HepG2 (cell line): ENCODE data around the gene VAMP2. TPM values are rescaled to one million over a fixed set of nuclear protein-coding genes. Genes with fewer than 3 reads are reported as not detected.

Source experiments
- AKAP8 ChIP-seq: sonication (generic); formaldehyde crosslinking; IDR thresholded peaks from 2 replicates; pipeline ENCODE4 v1.5.1; 2020; ENCODE audit warnings: mild to moderate bottlenecking, missing genetic modification reagents
- ARID3A ChIP-seq: IDR thresholded peaks from 2 replicates; pipeline ENCODE4 v1.6.1; 2012; ENCODE audit warnings: low read depth, low read length, improper control_type of control experiment
- CHD4 ChIP-seq: fragments of 200-600 bp; sonication (generic); IDR thresholded peaks from 2 replicates; pipeline ENCODE4 v1.7.0; 2017; ENCODE audit warnings: mild to moderate bottlenecking, low read length, borderline replicate concordance
- CREBL2 ChIP-seq: sonication (generic); formaldehyde crosslinking; IDR thresholded peaks from 2 replicates; pipeline ENCODE4 v1.8.1; 2023; ENCODE audit warnings: missing genetic modification reagents, mild to moderate bottlenecking, borderline replicate concordance
- IRX3 ChIP-seq: sonication (generic); formaldehyde crosslinking; IDR thresholded peaks from 2 replicates; pipeline ENCODE4 v1.8.1; 2023; ENCODE audit warnings: mild to moderate bottlenecking, low read depth, missing genetic modification reagents, borderline replicate concordance
- MXI1 ChIP-seq: IDR thresholded peaks from 3 replicates; pipeline ENCODE4 v1.6.1; 2012; ENCODE audit warnings: low read depth, low read length, inconsistent platforms, borderline replicate concordance
- RAD21 ChIP-seq: fragments of 450-650 bp; formaldehyde crosslinking; IDR thresholded peaks from 2 replicates; pipeline ENCODE4 v1.5.0; 2020; ENCODE audit warnings: mild to moderate bottlenecking
- SMAD9 ChIP-seq: sonication (generic); formaldehyde crosslinking; IDR thresholded peaks from 2 replicates; pipeline ENCODE4 v1.5.1; 2020; ENCODE audit warnings: mild to moderate bottlenecking, missing genetic modification reagents
- STAG1 ChIP-seq: sonication (generic); formaldehyde crosslinking; IDR thresholded peaks from 2 replicates; pipeline ENCODE4 v1.4.0; 2020; ENCODE audit warnings: missing genetic modification reagents
- YY1 ChIP-seq: IDR thresholded peaks from 2 replicates; pipeline ENCODE4 v1.6.1; 2011; ENCODE audit warnings: low read length, low read depth, moderate library complexity, mild to moderate bottlenecking; ENCODE audit not compliant: insufficient read depth, insufficient replicate concordance
- ZC3H4 ChIP-seq: sonication (generic); formaldehyde crosslinking; IDR thresholded peaks from 2 replicates; pipeline ENCODE4 v1.4.0; 2020; ENCODE audit warnings: missing genetic modification reagents, borderline replicate concordance
- ZNF136 ChIP-seq: sonication (generic); formaldehyde crosslinking; IDR thresholded peaks from 2 replicates; pipeline ENCODE4 v1.8.1; 2022; ENCODE audit warnings: low read depth, mild to moderate bottlenecking, moderate library complexity, missing genetic modification reagents
- ZNF598 ChIP-seq: sonication (generic); formaldehyde crosslinking; IDR thresholded peaks from 2 replicates; pipeline ENCODE4 v1.5.1; 2020; ENCODE audit warnings: mild to moderate bottlenecking, missing genetic modification reagents, borderline replicate concordance
- ZSCAN31 ChIP-seq: sonication (generic); formaldehyde crosslinking; IDR thresholded peaks from 2 replicates; pipeline ENCODE4 v1.5.0; 2020; ENCODE audit warnings: low read depth, mild to moderate bottlenecking, missing genetic modification reagents
- polyA plus RNA-seq, 8 experiments: library from polyadenylated mRNA; depleted of rRNA in 3 of 8; stranded (reverse) in 7 of 8; unstranded in 1 of 8; fragments of >200 nt; fragmentation: Illumina TruSeq in 4 of 8; extraction: Trizol in 4 of 8; gene quantifications; 2 replicates each; pipeline versions ENCODE4 v1.2.1 to v1.2.3, GENCODE V29; 2011 to 2016; ENCODE audit warnings: low read depth in 4 of 8, missing spikeins in 1 of 8, mixed read lengths in 1 of 8; ENCODE audit not compliant: insufficient read depth in 1 of 8
- total RNA-seq, 5 experiments: library from RNA; depleted of rRNA; stranded (reverse); fragments of >200 nt; fragmentation: Illumina TruSeq; extraction: Trizol; gene quantifications; 2 replicates each; pipeline ENCODE4 v1.2.3, GENCODE V29; 2016; ENCODE audit warnings: low read depth in 1 of 5
- TF ChIP-seq, protein P1 (sequence below): sonication (generic); formaldehyde crosslinking; IDR thresholded peaks from 2 replicates; pipeline ENCODE4 v1.8.1; 2023; ENCODE audit warnings: mild to moderate bottlenecking, inconsistent platforms, moderate library complexity, missing genetic modification reagents, borderline replicate concordance
- TF ChIP-seq, protein P2 (sequence below): sonication (generic); formaldehyde crosslinking; IDR thresholded peaks from 2 replicates; pipeline ENCODE4 v1.4.0; 2020; ENCODE audit warnings: missing genetic modification reagents, borderline replicate concordance
- TF ChIP-seq, protein P3 (sequence below): conservative IDR thresholded peaks from 2 replicates; pipeline ENCODE4 v1.6.1; 2018; ENCODE audit warnings: missing genetic modification reagents

The VAMP2 gene
- total and polyA plus RNA-seq, 2 of the 13 experiments (the other 11 are each of a cell fraction or from before 2014, with no cell fraction given): 3.9 to 17.2 TPM

- TF ChIP-seq ZC3H4 (CRISPR knock-in tag): no peak
- no peak for TF ChIP-seq IRX3 (CRISPR knock-in tag)
- TF ChIP-seq CHD4: no peak; the same call in 1 of the 2 replicates
- TF ChIP-seq, protein P1, sequence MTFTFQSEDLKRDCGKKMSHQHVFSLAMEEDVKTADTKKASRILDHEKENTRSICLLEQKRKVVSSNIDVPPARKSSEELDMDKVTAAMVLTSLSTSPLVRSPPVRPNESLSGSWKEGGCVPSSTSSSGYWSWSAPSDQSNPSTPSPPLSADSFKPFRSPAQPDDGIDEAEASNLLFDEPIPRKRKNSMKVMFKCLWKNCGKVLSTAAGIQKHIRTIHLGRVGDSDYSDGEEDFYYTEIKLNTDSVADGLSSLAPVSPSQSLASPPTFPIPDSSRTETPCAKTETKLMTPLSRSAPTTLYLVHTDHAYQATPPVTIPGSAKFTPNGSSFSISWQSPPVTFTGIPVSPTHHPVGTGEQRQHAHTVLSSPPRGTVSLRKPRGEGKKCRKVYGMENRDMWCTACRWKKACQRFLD (CRISPR knock-in tag): 0 out of 2 replicates have a peak, but pooled peaks have one; percentile 51
- peak; percentile 40; the same call in 1 of the 2 replicates for TF ChIP-seq ARID3A
- TF ChIP-seq SMAD9 (CRISPR knock-in tag): no peak
- TF ChIP-seq ZNF598 (CRISPR knock-in tag): peak; percentile 46; the same call in 1 of the 2 replicates
- no peak for TF ChIP-seq AKAP8 (CRISPR knock-in tag)
- no peak for TF ChIP-seq CREBL2 (CRISPR knock-in tag)
- TF ChIP-seq, protein P2, sequence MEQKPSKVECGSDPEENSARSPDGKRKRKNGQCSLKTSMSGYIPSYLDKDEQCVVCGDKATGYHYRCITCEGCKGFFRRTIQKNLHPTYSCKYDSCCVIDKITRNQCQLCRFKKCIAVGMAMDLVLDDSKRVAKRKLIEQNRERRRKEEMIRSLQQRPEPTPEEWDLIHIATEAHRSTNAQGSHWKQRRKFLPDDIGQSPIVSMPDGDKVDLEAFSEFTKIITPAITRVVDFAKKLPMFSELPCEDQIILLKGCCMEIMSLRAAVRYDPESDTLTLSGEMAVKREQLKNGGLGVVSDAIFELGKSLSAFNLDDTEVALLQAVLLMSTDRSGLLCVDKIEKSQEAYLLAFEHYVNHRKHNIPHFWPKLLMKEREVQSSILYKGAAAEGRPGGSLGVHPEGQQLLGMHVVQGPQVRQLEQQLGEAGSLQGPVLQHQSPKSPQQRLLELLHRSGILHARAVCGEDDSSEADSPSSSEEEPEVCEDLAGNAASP: peak; percentile 23; the same call in 1 of the 2 replicates
- TF ChIP-seq RAD21 (CRISPR knock-in tag): peak; percentile 53; the same call in 1 of the 2 replicates
- TF ChIP-seq, protein P3, sequence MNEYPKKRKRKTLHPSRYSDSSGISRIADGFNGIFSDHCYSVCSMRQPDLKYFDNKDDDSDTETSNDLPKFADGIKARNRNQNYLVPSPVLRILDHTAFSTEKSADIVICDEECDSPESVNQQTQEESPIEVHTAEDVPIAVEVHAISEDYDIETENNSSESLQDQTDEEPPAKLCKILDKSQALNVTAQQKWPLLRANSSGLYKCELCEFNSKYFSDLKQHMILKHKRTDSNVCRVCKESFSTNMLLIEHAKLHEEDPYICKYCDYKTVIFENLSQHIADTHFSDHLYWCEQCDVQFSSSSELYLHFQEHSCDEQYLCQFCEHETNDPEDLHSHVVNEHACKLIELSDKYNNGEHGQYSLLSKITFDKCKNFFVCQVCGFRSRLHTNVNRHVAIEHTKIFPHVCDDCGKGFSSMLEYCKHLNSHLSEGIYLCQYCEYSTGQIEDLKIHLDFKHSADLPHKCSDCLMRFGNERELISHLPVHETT (CRISPR knock-in tag): 0 out of 2 replicates have a peak, but pooled peaks have one; percentile 21
- peak; percentile 53; the same call in 1 of the 2 replicates for TF ChIP-seq ZNF136 (CRISPR knock-in tag)
- TF ChIP-seq ZSCAN31: peak; percentile 47; the same call in 1 of the 2 replicates
- TF ChIP-seq MXI1: peak; percentile 42; the same call in 1 of the 3 replicates
- peak; percentile 59 for TF ChIP-seq STAG1
- TF ChIP-seq YY1: peak; percentile 18
These were observed 43.8 kb downstream of the VAMP2 start (continued) for GRCh38 chr17:8118769-8119580.
